GM19035 (cell line): ENCODE data around the gene UCN3.
"Not testable (repeated sequence)": the region's sequence is repeated elsewhere in the genome, so short reads cannot be mapped to it uniquely, and the experiment has no call there.

Experiments
- ATAC-seq: cut with Tn5 transposase; IDR thresholded peaks from one replicate; pipeline ENCODE4 v1.9.1; 2021; ENCODE audit not compliant: unreplicated experiment

The UCN3 gene

DNA sequence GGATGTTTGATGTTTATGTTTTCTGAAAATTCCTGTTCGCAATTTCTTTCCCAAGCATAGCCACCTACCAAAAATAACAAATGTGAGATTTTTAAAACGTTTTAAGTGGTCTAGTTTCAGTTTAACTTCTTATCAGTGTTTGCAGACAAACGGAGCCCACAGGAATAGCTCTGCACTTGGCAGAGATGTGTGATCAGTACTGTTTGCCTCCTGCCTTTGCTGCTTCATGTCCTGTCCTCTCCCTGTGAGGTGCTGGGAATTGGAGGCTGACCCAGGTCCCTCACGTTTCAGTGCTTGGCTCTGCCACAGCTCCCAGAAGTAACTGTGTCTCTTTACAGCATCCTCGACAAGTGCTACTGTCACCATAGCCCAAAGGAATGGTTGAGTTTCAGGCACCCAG lies 1.2 kb downstream of the UCN3 start:
- ATAC-seq, result no peak

DNA sequence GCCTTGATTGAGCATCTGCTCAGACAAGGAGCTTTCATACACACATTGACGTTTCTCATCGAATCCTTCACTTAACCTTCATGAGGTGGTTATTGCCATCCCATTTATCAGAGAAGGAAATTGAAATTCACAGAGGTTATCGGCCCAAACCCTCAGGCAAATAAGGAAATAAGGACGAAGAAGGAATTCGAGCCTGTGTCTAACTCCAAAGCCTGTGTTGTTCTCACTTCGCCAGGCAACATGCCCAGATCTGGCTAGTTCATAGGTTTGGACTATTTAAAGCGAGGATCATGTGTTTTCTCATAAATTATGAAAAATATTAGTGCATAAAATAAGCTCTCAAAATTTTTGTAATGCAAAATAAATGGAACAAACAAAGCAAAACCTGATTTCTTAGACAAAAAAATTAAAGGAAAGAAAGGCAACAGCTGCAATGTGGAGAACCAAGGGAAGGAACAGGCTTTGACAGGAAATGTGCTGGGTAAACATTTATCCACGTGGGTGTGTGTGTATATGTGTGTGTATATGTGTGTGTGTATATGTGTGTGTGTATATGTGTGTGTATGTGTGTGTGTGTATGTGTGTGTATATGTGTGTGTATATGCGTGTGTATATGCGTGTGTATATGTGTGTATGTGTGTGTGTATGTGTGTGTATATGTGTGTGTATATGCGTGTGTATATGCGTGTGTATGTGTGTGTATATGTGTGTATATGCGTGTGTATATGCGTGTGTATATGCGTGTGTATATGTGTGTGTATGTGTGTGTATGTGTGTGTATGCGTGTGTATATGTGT lies 4.8 kb downstream of the UCN3 start:
- no peak for ATAC-seq

GRCh38 chr10:5370493-5371352 lies 6.0 kb downstream of the UCN3 start:
- no peak for ATAC-seq

DNA sequence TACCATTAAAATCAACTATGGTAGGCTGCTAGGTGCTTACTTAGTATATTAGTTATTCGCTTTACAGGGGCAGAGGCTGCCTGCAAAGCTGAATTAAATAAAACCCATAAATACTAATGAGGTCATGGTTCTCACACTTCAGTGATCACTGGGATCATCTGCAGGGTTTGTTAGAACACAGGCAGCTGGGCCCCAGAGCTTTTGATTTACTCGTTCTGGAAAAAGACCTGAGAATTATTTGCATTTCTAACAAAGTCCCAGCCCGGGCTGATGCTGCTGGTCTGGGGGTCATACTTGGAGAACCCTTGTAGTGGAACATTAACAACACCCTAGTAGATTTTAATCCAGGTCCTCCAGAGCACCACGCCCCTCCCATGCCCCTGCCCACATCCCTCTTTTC lies 8.5 kb downstream of the UCN3 start:
- ATAC-seq, result no peak

DNA sequence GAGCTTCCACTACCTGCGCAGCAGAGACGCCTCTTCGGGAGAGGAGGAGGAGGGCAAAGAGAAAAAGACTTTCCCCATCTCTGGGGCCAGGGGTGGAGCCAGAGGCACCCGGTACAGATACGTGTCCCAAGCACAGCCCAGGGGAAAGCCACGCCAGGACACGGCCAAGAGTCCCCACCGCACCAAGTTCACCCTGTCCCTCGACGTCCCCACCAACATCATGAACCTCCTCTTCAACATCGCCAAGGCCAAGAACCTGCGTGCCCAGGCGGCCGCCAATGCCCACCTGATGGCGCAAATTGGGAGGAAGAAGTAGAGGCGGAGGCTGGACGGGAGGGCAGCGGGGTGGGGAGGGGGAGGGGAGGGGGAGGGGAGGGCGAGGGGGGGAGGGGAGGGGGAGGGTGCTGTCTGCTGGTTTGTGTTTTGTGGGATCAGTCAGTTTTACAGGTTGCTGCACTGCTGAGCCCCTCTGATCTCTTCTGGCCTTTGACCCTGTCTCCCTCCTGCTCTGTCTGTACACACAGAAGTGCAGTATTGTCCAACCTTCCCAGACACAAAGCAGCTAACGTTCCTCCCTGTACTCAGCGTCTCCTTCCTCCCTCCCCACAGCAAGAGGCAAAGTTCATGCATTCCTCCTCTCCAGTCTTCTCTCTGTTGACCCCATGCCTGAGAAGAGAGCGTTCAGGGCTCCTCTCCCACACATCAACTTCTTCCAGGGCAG lies 9.3 kb downstream of the UCN3 start:
- ATAC-seq, result no peak

- ATAC-seq, result no peak
Observed at GRCh38 chr10:5376450-5376849, 11.7 kb downstream of the UCN3 start.

- not testable (repeated sequence) for ATAC-seq
Observed at GRCh38 chr10:5379202-5379601, 14.4 kb downstream of the UCN3 start.

DNA sequence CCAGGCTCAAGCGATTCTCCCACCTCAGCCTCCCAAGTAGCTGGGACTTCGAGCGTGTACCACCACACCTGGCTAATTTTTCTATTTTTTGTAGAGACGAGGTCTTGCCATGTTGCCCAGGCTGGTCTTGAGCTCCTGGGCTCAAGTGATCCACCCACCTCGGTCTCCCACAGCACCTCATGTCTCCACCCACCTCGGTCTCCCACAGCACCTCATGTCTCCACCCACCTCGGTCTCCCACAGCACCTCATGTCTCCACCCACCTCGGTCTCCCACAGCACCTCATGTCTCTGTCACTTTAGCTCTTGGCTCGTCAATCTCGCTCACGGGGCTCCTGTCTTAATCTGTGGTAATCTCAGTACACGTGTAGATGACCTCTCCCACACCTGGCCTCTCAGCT lies 15.6 kb downstream of the UCN3 start:
- not testable (repeated sequence) for ATAC-seq

GRCh38 chr10:5381187-5381586 lies 16.4 kb downstream of the UCN3 start:
- ATAC-seq, result no peak

- ATAC-seq, result no peak
Observed at GRCh38 chr10:5385224-5385623, 20.5 kb downstream of the UCN3 start.

- ATAC-seq, result no peak
Observed at GRCh38 chr10:5387169-5387568, 22.4 kb downstream of the UCN3 start.

- no peak for ATAC-seq
Observed at GRCh38 chr10:5390607-5391205, 25.9 kb downstream of the UCN3 start.

DNA sequence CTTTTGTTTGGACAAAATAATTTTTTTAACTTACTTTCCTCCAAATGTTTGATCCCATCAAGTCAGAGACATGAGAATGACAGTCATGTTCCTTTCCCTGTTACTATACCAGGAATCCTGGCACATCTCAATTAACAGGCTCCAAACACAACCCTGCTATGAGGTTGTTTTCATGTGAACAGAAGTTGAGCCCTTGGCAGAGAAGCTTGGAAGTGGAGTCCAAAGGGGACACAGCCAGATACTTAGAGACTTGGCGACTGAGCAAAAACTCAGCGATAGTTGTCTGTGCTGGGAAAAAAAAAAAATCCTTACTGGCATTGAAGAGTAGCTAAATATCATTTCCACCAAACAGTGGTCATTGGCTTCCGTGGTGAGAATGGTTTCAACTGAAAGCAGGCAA lies 27.0 kb downstream of the UCN3 start:
- no peak for ATAC-seq

DNA sequence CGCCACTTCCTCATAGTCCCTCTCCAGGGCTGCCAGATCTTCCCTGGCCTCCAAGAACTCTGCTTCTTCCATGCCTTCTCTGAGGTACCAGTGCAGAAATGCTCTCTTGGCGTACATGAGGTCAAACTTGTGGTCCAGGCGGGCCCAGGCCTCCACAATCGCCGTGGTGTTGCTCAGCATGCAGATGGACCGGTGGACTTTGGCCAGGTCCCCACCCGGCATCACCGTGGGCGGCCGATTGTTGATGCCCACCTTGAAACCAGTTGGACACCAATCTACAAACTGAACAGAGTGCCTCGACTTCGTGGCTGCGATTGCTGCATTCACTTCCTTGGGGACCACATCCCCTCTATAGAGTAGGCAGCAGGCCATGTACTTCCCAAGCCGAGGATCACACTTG lies 28.8 kb downstream of the UCN3 start:
- ATAC-seq, result no peak

GRCh38 chr10:5395168-5395567 lies 30.4 kb downstream of the UCN3 start:
- no peak for ATAC-seq

DNA sequence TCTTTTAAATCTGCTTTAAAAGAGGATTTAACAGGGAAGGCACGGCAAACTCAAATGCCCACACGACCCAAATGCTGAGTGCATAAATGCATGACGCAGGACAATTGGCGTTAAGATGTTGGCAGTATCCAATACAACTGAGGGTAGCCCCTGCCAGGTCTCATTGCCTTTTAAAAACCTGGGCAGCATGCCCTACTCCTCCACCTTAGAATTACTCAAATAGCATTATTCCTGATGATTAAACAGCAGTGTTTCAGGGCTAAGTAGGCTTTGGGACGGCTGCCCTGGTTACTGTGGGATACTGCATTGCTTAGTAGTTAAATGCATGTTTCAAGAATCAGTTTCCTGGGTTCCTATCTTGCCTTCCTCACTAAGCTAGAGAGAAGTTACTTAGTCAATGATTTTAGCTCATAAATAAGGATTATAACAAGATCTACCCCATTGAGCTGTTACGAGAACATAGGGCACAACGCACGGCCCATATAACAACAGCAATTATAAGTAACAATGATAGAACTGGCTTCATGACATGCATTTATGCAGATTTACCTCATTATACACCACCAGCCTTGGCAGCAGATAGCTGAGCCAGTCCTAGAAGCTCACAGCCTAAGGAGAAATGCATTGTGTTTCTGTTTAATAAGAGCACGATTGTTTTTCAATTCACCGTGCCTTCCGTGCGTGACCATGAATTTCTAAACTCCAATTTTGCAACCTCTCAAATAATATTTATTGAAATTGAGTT lies 32.0 kb downstream of the UCN3 start:
- ATAC-seq, result no peak

- no peak for ATAC-seq
Observed at GRCh38 chr10:5399332-5399731, 34.6 kb downstream of the UCN3 start.

DNA sequence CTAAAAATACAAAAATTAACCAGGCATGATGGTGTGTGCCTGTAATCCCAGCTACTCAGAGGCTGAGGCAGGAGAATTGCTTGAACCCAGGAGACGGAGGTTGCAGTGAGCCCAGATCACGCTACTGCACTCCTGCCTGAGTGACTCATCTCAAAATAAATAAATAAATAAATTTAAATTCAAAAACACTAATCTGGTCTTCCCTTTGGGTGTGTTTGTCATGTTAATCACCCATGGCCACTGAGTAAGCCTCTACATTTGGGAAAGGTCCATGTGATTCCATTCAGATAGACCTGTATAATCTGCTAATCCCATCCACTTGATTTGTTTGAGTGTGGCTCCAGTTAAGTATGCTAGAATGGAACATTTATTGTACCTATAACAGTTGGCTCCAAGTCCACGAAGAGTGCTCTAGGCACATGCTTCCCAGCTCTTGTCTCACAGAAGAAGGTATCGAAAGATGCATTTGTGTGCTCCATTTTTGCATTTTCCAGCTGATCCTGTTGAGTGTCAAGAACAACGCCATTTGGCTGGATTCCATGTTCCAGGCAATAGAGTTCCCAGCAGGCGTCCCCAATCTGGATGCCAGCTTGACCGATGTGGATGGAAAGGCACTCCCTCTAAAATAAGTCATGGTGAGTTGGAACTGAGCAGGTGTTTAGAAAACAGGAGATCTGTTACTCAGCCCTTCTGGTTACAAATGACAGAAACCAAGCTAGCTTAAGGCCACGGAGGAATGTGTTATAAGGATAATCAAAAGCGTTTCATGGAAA lies 35.9 kb downstream of the UCN3 start:
- no peak for ATAC-seq

DNA sequence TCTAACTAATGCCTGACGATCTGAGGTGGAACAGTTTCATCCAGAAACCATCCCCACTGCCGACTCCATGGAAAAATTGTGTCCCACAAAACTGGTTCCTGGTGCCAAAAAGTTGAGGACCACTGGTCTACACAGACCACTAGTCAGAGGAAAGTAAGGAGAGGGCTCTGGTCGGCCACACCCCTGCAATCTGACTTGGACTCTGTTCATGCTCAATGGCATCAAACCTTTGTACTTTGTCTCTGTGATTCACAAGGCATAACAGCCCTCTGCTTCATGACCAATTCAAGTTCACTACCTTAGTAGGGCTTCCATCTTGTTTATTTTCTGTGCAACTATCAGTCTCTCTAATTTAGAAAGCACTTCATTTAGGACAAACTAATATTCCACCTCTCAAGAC lies 38.0 kb downstream of the UCN3 start:
- ATAC-seq, result no peak
